GM12801 (cell line): Measurements from ENCODE around the gene POU2F3.

Experiments used
- CTCF ChIP-seq: IDR thresholded peaks from one replicate; pipeline ENCODE4 v1.5.1; 2011; ENCODE audit warnings: control low read depth; ENCODE audit not compliant: insufficient read length; ENCODE audit errors: extremely low read depth

The POU2F3 gene

GRCh38 chr11:120211522-120212258, 28.2 kb upstream of the POU2F3 start:
- TF ChIP-seq CTCF: no peak

GRCh38 chr11:120212259-120212878, 27.6 kb upstream of the POU2F3 start:
- no peak for TF ChIP-seq CTCF

GRCh38 chr11:120212926-120213325, 27.0 kb upstream of the POU2F3 start:
- TF ChIP-seq CTCF: no peak

GRCh38 chr11:120214581-120214980, 25.4 kb upstream of the POU2F3 start:
- no peak for TF ChIP-seq CTCF

- TF ChIP-seq CTCF: no peak
Observed at GRCh38 chr11:120215634-120216033, 24.3 kb upstream of the POU2F3 start.

- no peak for TF ChIP-seq CTCF
Observed at GRCh38 chr11:120216426-120217102, 23.4 kb upstream of the POU2F3 start.

- TF ChIP-seq CTCF: no peak
Observed at GRCh38 chr11:120217526-120217925, 22.4 kb upstream of the POU2F3 start.
